Daoy (cell line): Measurements from ENCODE around the gene ZNF282. TPM values are rescaled to one million over a fixed set of nuclear protein-coding genes. Genes with fewer than 3 reads are reported as not detected.

Experiments used
- DNase-seq: peaks from one replicate; pipeline ENCODE4 v3.0.0-alpha.2; 2015; ENCODE audit warnings: low read depth
- total RNA-seq: library from RNA; depleted of rRNA; stranded (reverse); fragments of >200 nt; shearing (Covaris generic); gene quantifications from 2 replicates; pipeline ENCODE4 v1.2.3, GENCODE V29; 2014; rRNA removed

ZNF282 gene
- 20.0 and 22.6 TPM in 2 replicates for total RNA-seq

- DNase-seq = peak; percentile 97
Measured at GRCh38 chr7:149195180-149196150, at the start of gene ZNF282. Gene ZNF282 (plus strand): TSS chr7:149195546. CDS start chr7:149195590, 44 bp downstream.

- peak; percentile 91 for DNase-seq
Measured at GRCh38 chr7:149147072-149147751, 48.1 kb upstream of the ZNF282 start, which contains the start of gene ZNF398. Gene ZNF398 (plus strand): TSS chr7:149147453. CDS start chr7:149147743, 290 bp downstream.

- peak; percentile 74 for DNase-seq
Measured at GRCh38 chr7:149147752-149148653, 47.3 kb upstream of the ZNF282 start.

GRCh38 chr7:149150981-149151380, 44.4 kb upstream of the ZNF282 start:
- DNase-seq = no peak

GRCh38 chr7:149153346-149153745, 42.0 kb upstream of the ZNF282 start:
- no peak for DNase-seq

GRCh38 chr7:149154056-149154455, 41.3 kb upstream of the ZNF282 start:
- no peak for DNase-seq

- no peak for DNase-seq
Measured at GRCh38 chr7:149156898-149157297, 38.4 kb upstream of the ZNF282 start.

GRCh38 chr7:149161241-149161848, 34.0 kb upstream of the ZNF282 start:
- peak; percentile 41 for DNase-seq

GRCh38 chr7:149166142-149166541, 29.2 kb upstream of the ZNF282 start:
- no peak for DNase-seq

GRCh38 chr7:149166630-149167352, 28.6 kb upstream of the ZNF282 start:
- DNase-seq = no peak

GRCh38 chr7:149171892-149172533, 23.3 kb upstream of the ZNF282 start:
- no peak for DNase-seq

- no peak for DNase-seq
Measured at GRCh38 chr7:149172534-149172920, 22.8 kb upstream of the ZNF282 start.

GRCh38 chr7:149175150-149175549, 20.2 kb upstream of the ZNF282 start:
- DNase-seq = no peak

- no peak for DNase-seq
Measured at GRCh38 chr7:149179241-149179640, 16.1 kb upstream of the ZNF282 start.

- DNase-seq = no peak
Measured at GRCh38 chr7:149180722-149181449, 14.5 kb upstream of the ZNF282 start.

- DNase-seq = no peak
Measured at GRCh38 chr7:149181450-149181790, 13.9 kb upstream of the ZNF282 start.

GRCh38 chr7:149184274-149184673, 11.1 kb upstream of the ZNF282 start:
- DNase-seq = no peak

GRCh38 chr7:149188213-149188612, 7.1 kb upstream of the ZNF282 start:
- DNase-seq = no peak

GRCh38 chr7:149188637-149189259, 6.6 kb upstream of the ZNF282 start:
- no peak for DNase-seq
